Heart left ventricle (tissue), 16 donors: ENCODE data around the gene PLD6. TPM values are rescaled to one million over a fixed set of nuclear protein-coding genes. Genes with fewer than 3 reads are reported as not detected.
A peak's percentile ranks its signal among the peaks of the same experiment; 100 is the strongest.
"Not testable (repeated sequence)": the region's sequence is repeated elsewhere in the genome, so short reads cannot be mapped to it uniquely, and the experiment has no call there.

Experiments used
- ATAC-seq, 4 donors: fragments of 200-7000 bp; cut with Tn5 transposase; one replicate each; pipeline ENCODE4 v1.9.1; 2020 to 2022; ENCODE audit warnings: moderate library complexity in 4 of 4, mild to moderate bottlenecking in 3 of 4, moderate number of reproducible peaks in 1 of 4
- DNase-seq, 5 donors: peaks; one replicate each; pipeline ENCODE4 v3.0.0-alpha.2; 2020
- H3K27ac ChIP-seq, 12 donors: fragments of 200-600 bp; sonication (generic) in 4 of 12; one replicate each; pipeline versions ENCODE4 v1.5.0 to v1.8.0; 2016 to 2022; ENCODE audit warnings: mild to moderate bottlenecking in 2 of 12
- H3K27me3 ChIP-seq, 9 donors: fragments of 200-600 bp; sonication (generic) in 2 of 9; one replicate each; pipeline versions ENCODE4 v1.5.1 to v1.8.0; 2016 to 2022; ENCODE audit warnings: mild to moderate bottlenecking in 3 of 9
- H3K36me3 ChIP-seq, 9 donors: fragments of 200-600 bp; sonication (generic) in 2 of 9; one replicate each; pipeline versions ENCODE4 v1.5.0 to v1.8.0; 2018 to 2022; ENCODE audit warnings: mild to moderate bottlenecking in 2 of 9
- H3K4me1 ChIP-seq, 12 donors: fragments of 200-600 bp; sonication (generic) in 4 of 12; one replicate each; pipeline versions ENCODE4 v1.5.0 to v1.8.0; 2016 to 2022; ENCODE audit warnings: mild to moderate bottlenecking in 3 of 12
- H3K4me3 ChIP-seq, 12 donors: fragments of 200-600 bp; sonication (generic) in 4 of 12; one replicate each; pipeline versions ENCODE4 v1.5.0 to v1.8.0; 2017 to 2022; ENCODE audit warnings: mild to moderate bottlenecking in 9 of 12, moderate library complexity in 4 of 12
- H3K9me3 ChIP-seq, 12 donors: fragments of 200-600 bp; sonication (generic) in 4 of 12; one replicate each; pipeline versions ENCODE4 v1.5.0 to v1.8.0; 2016 to 2022; ENCODE audit warnings: mild to moderate bottlenecking in 1 of 12
- CTCF ChIP-seq, 12 donors: fragments of 200-600 bp; sonication (generic) in 4 of 12; IDR thresholded peaks; one replicate each; pipeline versions ENCODE4 v1.5.0 to v1.8.0; 2018 to 2022; ENCODE audit warnings: antibody characterized with exemption in 12 of 12, mild to moderate bottlenecking in 5 of 12
- POLR2A ChIP-seq, 2 donors: fragments of 450-650 bp; IDR thresholded peaks; one replicate each; pipeline ENCODE4 v1.6.1; 2017; ENCODE audit warnings: antibody characterized with exemption in 2 of 2, mild to moderate bottlenecking in 2 of 2, moderate library complexity in 2 of 2
- WGBS, 4 donors: extraction: QIAGEN DNeasy Blood & Tissue Kit in 2 of 4; methylation state at CpG; one replicate each; pipeline versions ENCODE4 v1.1.5 to v1.1.7; 2013 to 2018; 5-methylcytosine and 5-hydroxymethylcytosine counted together
- intact Hi-C, 10 donors: fragments of 100-400 bp; cut with DNase I; formaldehyde crosslinking; loops; one replicate each; pipeline versions ENCODE4 v1.11.1 to v1.14.2; 2022
- long read RNA-seq, 3 donors: library from polyadenylated mRNA; unstranded; transcript quantifications; one replicate each; pipeline ENCODE4 v2.0.0, GENCODE V29; 2020 to 2021
- polyA plus RNA-seq, 2 donors: library from polyadenylated mRNA; stranded (reverse); fragments of 200-250 nt; gene quantifications; one replicate each; pipeline ENCODE4 v1.2.3, GENCODE V29; 2013
- total RNA-seq, 9 donors: library from RNA; depleted of rRNA in 2 of 9; stranded (reverse); fragments of >200 nt in 2 of 9; fragmentation: NEBNext Ultra II Directional in 3 of 9; extraction: Animal tissue kit (Norgen Biotek cat#: 25700) in 3 of 9; gene quantifications; one replicate each; pipeline versions ENCODE4 v1.1.0 to v1.2.4, GENCODE V29; 2016 to 2023
- donor health status: ischemic (EF 13 %, LVEDD 7.1; RV severe dilation, severe dysfunction).
- donor health status: healthy with polysubstance abuse.
- donor health status: DM: no; HTN: yes; CAD: no.
- donor health status: DM: no; HTN: no; CAD: no.
- donor health status: ischemic (EF 25% LVEDD 6.9; RV normal size, moderate dysfunction).
- donor health status: ischemic (EF 25% LVEDD 5.7; RV mildly dilated, moderate dysfunction).
- donor health status: healthy.
- donor health status: DM: yes; HTN: yes; CAD: no.
- donor health status: ischemic (EF 35%, LVEDD 5.7; RV mildly dilated, moderate dysfunction).
- donor health status: nonischemic (EF 11% LVEDD 7.7; RV severe dilation, severe dysfunction).
- donor health status: DM: yes; HTN: yes; CAD: no.
- donor health status: PGD.
- donor health status: ischemic (EF 29% LVEDD 5.4; RV normal size, mild dysfunction).
- donor health status: nonischemic (EF 23%, LVEDD 6.1; RV moderate dilation, normal function).

Gene PLD6
- 10 to 100 TPM in 3 of 9 donors, 1 to 10 TPM in 6; 5.1 to 11.8 (median 7.1) TPM for total RNA-seq
- polyA plus RNA-seq = 1 to 10 TPM; 3.8 to 4.7 TPM
- long read RNA-seq, donor 1, transcript PLD6-201 (2 exons, 2,560 nt) = major isoform, 19 of 24 reads
- long read RNA-seq, donor 1, partial matches to known transcripts = 0 of 24 reads
- long read RNA-seq, donor 1, other reads (novel, unspliced or antisense) = 5 of 24 reads
- long read RNA-seq, donor 2, transcript PLD6-201 (2 exons, 2,560 nt) = major isoform, 91 of 106 reads
- long read RNA-seq, donor 2, partial matches to known transcripts = 0 of 106 reads
- long read RNA-seq, donor 2, other reads (novel, unspliced or antisense) = 15 of 106 reads
- long read RNA-seq, donor 3, transcript PLD6-201 (2 exons, 2,560 nt) = major isoform, 14 of 15 reads
- long read RNA-seq, donor 3, partial matches to known transcripts = 1 of 15 reads
- long read RNA-seq, donor 3, other reads (novel, unspliced or antisense) = 0 of 15 reads

- peaks cover 0 to 15% (median 9%) of the 10 kb centered on the region in 9 donors for H3K36me3 ChIP-seq
- H3K27ac ChIP-seq = peak within 1 kb of the TSS; percentile 60 to 96 (median 78)
- H3K4me3 ChIP-seq = peak within 1 kb of the TSS; percentile 23 to 68 (median 58)
- H3K9me3 ChIP-seq = no peaks in the 10 kb centered on the region
- H3K4me1 ChIP-seq = peaks cover 0 to 52% (median 37%) of the 10 kb centered on the region in 12 donors
- H3K27me3 ChIP-seq = no peaks in the 10 kb centered on the region
- peak in 3 of 4 donors; percentile 6 to 61 (median 53) for ATAC-seq
- DNase-seq = peak; percentile 63 to 90 (median 76)
- intact Hi-C loops = no loop called here
- TF ChIP-seq CTCF (IDR thresholded peaks at IDR 0.05) (peak in 2 of 12 donors; percentile 0 to 13), POLR2A (IDR thresholded peaks at IDR 0.05) (no peak)
- WGBS, 4 donors = 27 to 41% (median 31%) methylated on average over 37 to 78 of the region's 78 CpGs
Observed at GRCh38 chr17:17206124-17206912, at the start of gene PLD6. Gene PLD6 (minus strand): TSS chr17:17206333. CDS start chr17:17206286, 47 bp downstream.

DNA sequence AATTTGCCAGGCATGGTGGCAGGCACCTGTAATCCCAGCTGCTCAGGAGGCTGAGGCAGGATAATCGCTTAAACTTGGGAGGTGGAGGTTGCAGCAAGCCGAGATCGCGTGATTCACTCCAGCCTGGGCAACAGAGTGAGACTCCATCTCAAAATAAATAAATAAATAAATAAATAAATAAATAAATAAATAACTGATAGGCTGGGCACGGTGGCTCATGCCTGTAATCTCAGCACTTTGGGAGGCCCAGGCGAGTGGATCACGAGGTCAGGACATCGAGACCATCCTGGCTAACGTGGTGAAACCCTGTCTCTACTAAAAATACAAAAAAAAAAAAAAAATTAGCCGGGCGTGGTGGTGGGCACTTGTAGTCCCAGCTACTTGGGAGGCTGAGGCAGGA, 49.6 kb upstream of the PLD6 start:
- DNase-seq, ATAC-seq, H3K4me3 ChIP-seq, intact Hi-C loops, H3K27ac ChIP-seq, H3K27me3 ChIP-seq, H3K4me1 ChIP-seq, H3K9me3 ChIP-seq: not testable (repeated sequence)
- WGBS, 4 donors = 87 to 92% (median 90%) methylated on average over 11 of the region's 11 CpGs
- peaks cover 0 to 100% (median 98%) of the 10 kb centered on the region in 9 donors for H3K36me3 ChIP-seq

- H3K4me3 ChIP-seq = no peak overlapping the region
- no peak overlapping the region for H3K27ac ChIP-seq
- H3K27me3 ChIP-seq = no peaks in the 10 kb centered on the region
- no peaks in the 10 kb centered on the region for H3K9me3 ChIP-seq
- intact Hi-C loops = no loop called here
- peaks cover 0 to 100% (median 98%) of the 10 kb centered on the region in 9 donors for H3K36me3 ChIP-seq
- ATAC-seq (no peak), DNase-seq (no peak)
- H3K4me1 ChIP-seq = no peaks in the 10 kb centered on the region
- TF ChIP-seq POLR2A (IDR thresholded peaks at IDR 0.05) (no peak), CTCF (IDR thresholded peaks at IDR 0.05) (no peak)
- WGBS, 4 donors = 84 to 89% (median 86%) methylated on average over 3 of the region's 3 CpGs
Observed at GRCh38 chr17:17254036-17254435, 47.9 kb upstream of the PLD6 start.

DNA sequence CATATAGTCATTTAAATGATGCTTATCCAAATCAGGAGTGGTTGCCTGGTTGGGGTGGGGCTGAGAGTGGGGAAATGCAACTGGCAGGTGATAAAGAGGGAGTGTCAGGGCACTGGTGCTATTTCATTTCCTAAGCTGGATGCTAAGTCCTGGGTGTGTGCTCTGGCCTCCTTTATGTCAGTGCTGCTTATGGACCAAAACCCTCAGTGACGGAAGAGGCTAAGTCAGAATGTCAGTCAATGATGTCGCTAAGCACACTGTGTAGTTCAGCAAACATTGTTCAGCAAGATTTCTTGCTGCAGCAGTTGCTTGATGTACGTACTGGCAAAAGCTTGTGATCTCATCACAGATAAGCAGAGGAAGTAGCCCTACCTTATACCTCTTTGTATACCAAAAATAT, 47.3 kb upstream of the PLD6 start:
- Histone ChIP-seq H3K27me3 (no peaks in the 10 kb centered on the region), H3K4me3 (no peak overlapping the region), H3K36me3 (peaks cover 0 to 100% (median 98%) of the 10 kb centered on the region in 9 donors), H3K27ac (no peak overlapping the region), H3K9me3 (no peaks in the 10 kb centered on the region), H3K4me1 (no peaks in the 10 kb centered on the region)
- intact Hi-C loops = no loop called here
- ATAC-seq (no peak), DNase-seq (no peak)
- 86 to 91% (median 90%) methylated on average over 3 of the region's 3 CpGs for WGBS, 4 donors
- TF ChIP-seq POLR2A (IDR thresholded peaks at IDR 0.05) = no peak
- no peak for TF ChIP-seq CTCF (IDR thresholded peaks at IDR 0.05)
